ENCODE data around the gene MRPS34.

- TF ChIP-seq TAF1 (IDR thresholded peaks at IDR 0.05; ENCODE audit: borderline replicate concordance, insufficient read depth, low read length), result no peak
- TF ChIP-seq POLR2AphosphoS5 (IDR thresholded peaks at IDR 0.05; ENCODE audit: low read depth, low read length), result no peak
- TF ChIP-seq SIN3A (IDR thresholded peaks at IDR 0.05; ENCODE audit: borderline replicate concordance, insufficient read depth, low read length), result no peak
- no peak for TF ChIP-seq REST (IDR thresholded peaks at IDR 0.05; ENCODE audit: insufficient read depth in 1 of 2, low read depth in 2 of 2, low read length in 2 of 2)
- TF ChIP-seq FOXP2 (optimal IDR thresholded peaks at IDR 0.05; ENCODE audit: borderline replicate concordance, extremely low read depth, extremely low read length, insufficient read depth), result no peak
Observed at GRCh38 chr16:1731603-1732002, 41.3 kb downstream of the MRPS34 start.
